CD4-positive, alpha-beta T cell (primary cell): Measurements from ENCODE around the gene GINS3. TPM values are rescaled to one million over a fixed set of nuclear protein-coding genes. Genes with fewer than 3 reads are reported as not detected.
A peak's percentile ranks its signal among the peaks of the same experiment; 100 is the strongest.

Experiments
- ATAC-seq: fragments of 200-7000 bp; cut with Tn5 transposase; one replicate; pipeline ENCODE4 v1.10.0; 2022; ENCODE audit warnings: mild to moderate bottlenecking; ENCODE audit not compliant: poor library complexity
- CTCF ChIA-PET: fragments of 350-600 bp; sonication (Branson Sonifier 250); formaldehyde crosslinking; loops from one replicate; lab custom pipeline; 2021; ENCODE audit warnings: antibody characterized with exemption, inconsistent platforms; lab: Charles Lee
- POLR2A ChIA-PET: fragments of 350-600 bp; sonication (Branson Sonifier 250); formaldehyde crosslinking; loops from one replicate; lab custom pipeline; 2021; ENCODE audit warnings: antibody characterized with exemption, inconsistent platforms; lab: Charles Lee
- DNase-seq, 14 experiments: peaks; one replicate each; pipeline ENCODE4 v3.0.0-alpha.2; 2013 to 2020; ENCODE audit warnings: mixed read lengths in 2 of 14
- H3K27ac ChIP-seq, 2 donors: one replicate each; pipeline versions ENCODE4 v1.5.1 to v1.7.0; 2013; ENCODE audit warnings: low read length in 2 of 2, low read depth in 1 of 2, mild to moderate bottlenecking in 1 of 2
- H3K27me3 ChIP-seq, 2 experiments: 1 replicate in 1 of 2; 2 replicates in 1 of 2; pipeline versions ENCODE4 v1.6.1 to v1.7.0; 2013; ENCODE audit warnings: low read length in 2 of 2, control low read depth in 1 of 2, mild to moderate bottlenecking in 1 of 2, moderate library complexity in 1 of 2; ENCODE audit not compliant: insufficient read depth in 2 of 2, control insufficient read depth in 1 of 2
- H3K36me3 ChIP-seq: one replicate; pipeline ENCODE4 v1.6.1; 2013; ENCODE audit warnings: low read length, control low read depth; ENCODE audit not compliant: insufficient read depth
- H3K4me1 ChIP-seq: one replicate; pipeline ENCODE4 v1.6.1; 2013; ENCODE audit warnings: low read length, control low read depth; ENCODE audit not compliant: insufficient read depth
- H3K4me3 ChIP-seq: one replicate; pipeline ENCODE4 v1.5.1; 2013; ENCODE audit warnings: mild to moderate bottlenecking, low read length, moderate library complexity
- H3K9me3 ChIP-seq, 2 experiments: 1 replicate in 1 of 2; 2 replicates in 1 of 2; pipeline versions ENCODE4 v1.6.1 to v1.7.0; 2013; ENCODE audit warnings: low read length in 2 of 2, mild to moderate bottlenecking in 2 of 2, control low read depth in 1 of 2, moderate library complexity in 1 of 2; ENCODE audit not compliant: control insufficient read depth in 1 of 2, insufficient read depth in 1 of 2
- H3K27ac Mint-ChIP-seq: one replicate; pipeline ENCODE4 v1.8.0; 2020; ENCODE audit warnings: mixed read lengths
- H3K27me3 Mint-ChIP-seq: one replicate; pipeline ENCODE4 v1.8.0; 2021; ENCODE audit warnings: mixed read lengths
- H3K36me3 Mint-ChIP-seq: one replicate; pipeline ENCODE4 v1.8.0; 2021; ENCODE audit warnings: low read depth, mixed read lengths
- H3K4me1 Mint-ChIP-seq: one replicate; pipeline ENCODE4 v1.8.0; 2021; ENCODE audit warnings: low read depth, mixed read lengths
- H3K4me3 Mint-ChIP-seq: one replicate; pipeline ENCODE4 v1.8.0; 2020; ENCODE audit warnings: mild to moderate bottlenecking, mixed read lengths
- H3K9me3 Mint-ChIP-seq: one replicate; pipeline ENCODE4 v1.8.0; 2020; ENCODE audit warnings: mixed read lengths
- intact Hi-C, 2 experiments: fragments of 100-400 bp; cut with DNase I in 1 of 2; cut with micrococcal nuclease in 1 of 2; formaldehyde crosslinking; loops; one replicate each; pipeline versions ENCODE4 v1.15.1 to v1.9.0; 2023 to 2025; cut with DNase I, micrococcal nuclease
- total RNA-seq, 174 experiments: library from RNA in 2 of 174; stranded (reverse) in 2 of 174; gene quantifications; one replicate each; pipeline ENCODE4 v1.2.3 and lab custom pipeline; 2021 to 2026
- TF ChIP-seq, protein P1 (sequence below): fragments of 200-600 bp; IDR thresholded peaks from one replicate; pipeline ENCODE4 v1.8.0; 2022; ENCODE audit warnings: antibody characterized with exemption, mild to moderate bottlenecking

Gene GINS3
- total RNA-seq, 2 experiments from 2014 or later: 0.27 to 0.36 TPM

DNA sequence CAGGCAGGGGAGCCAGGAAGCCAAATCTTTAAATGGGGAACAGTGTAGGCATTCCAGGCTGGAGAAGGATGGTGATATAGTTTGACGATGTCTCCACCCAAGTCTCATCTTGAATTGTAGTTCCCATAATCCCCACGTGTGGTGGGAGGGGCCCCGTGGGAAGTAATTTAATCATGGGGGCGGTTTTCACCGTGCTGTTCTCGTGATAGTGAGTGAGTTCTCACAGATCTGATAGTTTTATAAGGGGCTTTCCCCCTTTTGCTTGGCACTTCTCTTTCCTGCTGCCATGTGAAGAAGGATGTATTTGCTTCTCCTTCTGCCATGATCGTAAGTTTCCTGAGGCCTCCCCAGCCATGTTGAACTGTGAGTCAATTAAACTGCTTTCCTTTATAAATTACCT lies 28.8 kb downstream of the GINS3 start:
- Mint-ChIP-seq H3K4me1 (peaks cover 5% of the 10 kb centered on the region), H3K4me3 (no peak overlapping the region), H3K9me3 (no peaks in the 10 kb centered on the region), H3K27ac (no peak overlapping the region), H3K36me3 (no peaks in the 10 kb centered on the region), H3K27me3 (peaks cover 5% of the 10 kb centered on the region)
- H3K27me3 ChIP-seq: peaks cover 0 to 10% of the 10 kb centered on the region in 2 experiments
- TF ChIP-seq, protein P1, sequence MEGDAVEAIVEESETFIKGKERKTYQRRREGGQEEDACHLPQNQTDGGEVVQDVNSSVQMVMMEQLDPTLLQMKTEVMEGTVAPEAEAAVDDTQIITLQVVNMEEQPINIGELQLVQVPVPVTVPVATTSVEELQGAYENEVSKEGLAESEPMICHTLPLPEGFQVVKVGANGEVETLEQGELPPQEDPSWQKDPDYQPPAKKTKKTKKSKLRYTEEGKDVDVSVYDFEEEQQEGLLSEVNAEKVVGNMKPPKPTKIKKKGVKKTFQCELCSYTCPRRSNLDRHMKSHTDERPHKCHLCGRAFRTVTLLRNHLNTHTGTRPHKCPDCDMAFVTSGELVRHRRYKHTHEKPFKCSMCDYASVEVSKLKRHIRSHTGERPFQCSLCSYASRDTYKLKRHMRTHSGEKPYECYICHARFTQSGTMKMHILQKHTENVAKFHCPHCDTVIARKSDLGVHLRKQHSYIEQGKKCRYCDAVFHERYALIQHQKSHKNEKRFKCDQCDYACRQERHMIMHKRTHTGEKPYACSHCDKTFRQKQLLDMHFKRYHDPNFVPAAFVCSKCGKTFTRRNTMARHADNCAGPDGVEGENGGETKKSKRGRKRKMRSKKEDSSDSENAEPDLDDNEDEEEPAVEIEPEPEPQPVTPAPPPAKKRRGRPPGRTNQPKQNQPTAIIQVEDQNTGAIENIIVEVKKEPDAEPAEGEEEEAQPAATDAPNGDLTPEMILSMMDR: no peak
- H3K27ac ChIP-seq: no peak overlapping the region
- intact Hi-C loops: no loop called here
- CTCF ChIA-PET: no interaction called here
- peaks cover 8% of the 10 kb centered on the region for H3K4me1 ChIP-seq
- POLR2A ChIA-PET: no interaction called here
- H3K9me3 ChIP-seq: no peaks in the 10 kb centered on the region
- peak in 2 of 14 experiments; percentile 21 to 27 for DNase-seq
- no peaks in the 10 kb centered on the region for H3K36me3 ChIP-seq
- no peak overlapping the region for H3K4me3 ChIP-seq
- no peak for ATAC-seq

DNA sequence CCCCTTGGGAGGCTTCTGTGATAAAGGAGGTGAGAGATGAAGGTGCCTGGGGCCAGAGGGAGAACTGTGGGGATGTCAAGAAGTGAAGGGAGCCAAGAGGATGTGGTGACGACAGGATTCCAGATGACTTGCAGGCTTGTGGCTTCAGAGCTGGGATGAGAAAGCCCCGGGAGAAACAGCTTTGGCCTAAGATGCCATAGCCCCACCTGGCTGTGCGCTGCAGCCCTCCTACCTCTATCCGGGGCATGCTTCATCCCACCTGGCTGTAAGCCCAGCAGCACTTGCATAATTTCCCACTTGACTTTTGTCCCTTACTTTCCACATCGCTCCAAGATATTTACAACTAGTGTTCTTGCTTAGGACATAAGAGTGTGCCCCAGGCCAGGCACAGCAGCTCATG lies 29.3 kb downstream of the GINS3 start:
- Mint-ChIP-seq H3K27ac (no peak overlapping the region), H3K36me3 (no peaks in the 10 kb centered on the region), H3K4me1 (peaks cover 7% of the 10 kb centered on the region), H3K27me3 (peaks cover 5% of the 10 kb centered on the region), H3K9me3 (no peaks in the 10 kb centered on the region), H3K4me3 (no peak overlapping the region)
- TF ChIP-seq, protein P1: no peak
- H3K27me3 ChIP-seq: peaks cover 0 to 10% of the 10 kb centered on the region in 2 experiments
- CTCF ChIA-PET: no interaction called here
- peaks cover 13% of the 10 kb centered on the region for H3K4me1 ChIP-seq
- ATAC-seq: no peak
- no peak overlapping the region for H3K27ac ChIP-seq
- H3K36me3 ChIP-seq: no peaks in the 10 kb centered on the region
- POLR2A ChIA-PET: no interaction called here
- no peak for DNase-seq
- intact Hi-C loops: no loop called here
- no peak overlapping the region for H3K4me3 ChIP-seq
- H3K9me3 ChIP-seq: no peaks in the 10 kb centered on the region

GRCh38 chr16:58422809-58423208 lies 30.5 kb downstream of the GINS3 start:
- ATAC-seq (no peak), DNase-seq (no peak)
- H3K36me3 ChIP-seq: no peaks in the 10 kb centered on the region
- peaks cover 0 to 8% of the 10 kb centered on the region in 2 experiments for H3K27me3 ChIP-seq
- H3K4me1 ChIP-seq: peaks cover 13% of the 10 kb centered on the region
- intact Hi-C loops: no loop called here
- no peaks in the 10 kb centered on the region for H3K36me3 Mint-ChIP-seq
- CTCF ChIA-PET: no interaction called here
- no peak overlapping the region for H3K27ac Mint-ChIP-seq
- no peaks in the 10 kb centered on the region for H3K9me3 ChIP-seq
- no peak overlapping the region for H3K27ac ChIP-seq
- TF ChIP-seq, protein P1: no peak
- H3K4me1 Mint-ChIP-seq: peaks cover 14% of the 10 kb centered on the region
- no peak overlapping the region for H3K4me3 Mint-ChIP-seq
- no peak overlapping the region for H3K4me3 ChIP-seq
- POLR2A ChIA-PET: no interaction called here
- H3K9me3 Mint-ChIP-seq: no peaks in the 10 kb centered on the region
- peaks cover 5% of the 10 kb centered on the region for H3K27me3 Mint-ChIP-seq
